ENCODE results near the gene TXNDC16. TPM values are rescaled to one million over a fixed set of nuclear protein-coding genes. Genes with fewer than 3 reads are reported as not detected.
"Not testable (repeated sequence)": the region's sequence is repeated elsewhere in the genome, so short reads cannot be mapped to it uniquely, and the experiment has no call there.

The TXNDC16 gene, protein sequence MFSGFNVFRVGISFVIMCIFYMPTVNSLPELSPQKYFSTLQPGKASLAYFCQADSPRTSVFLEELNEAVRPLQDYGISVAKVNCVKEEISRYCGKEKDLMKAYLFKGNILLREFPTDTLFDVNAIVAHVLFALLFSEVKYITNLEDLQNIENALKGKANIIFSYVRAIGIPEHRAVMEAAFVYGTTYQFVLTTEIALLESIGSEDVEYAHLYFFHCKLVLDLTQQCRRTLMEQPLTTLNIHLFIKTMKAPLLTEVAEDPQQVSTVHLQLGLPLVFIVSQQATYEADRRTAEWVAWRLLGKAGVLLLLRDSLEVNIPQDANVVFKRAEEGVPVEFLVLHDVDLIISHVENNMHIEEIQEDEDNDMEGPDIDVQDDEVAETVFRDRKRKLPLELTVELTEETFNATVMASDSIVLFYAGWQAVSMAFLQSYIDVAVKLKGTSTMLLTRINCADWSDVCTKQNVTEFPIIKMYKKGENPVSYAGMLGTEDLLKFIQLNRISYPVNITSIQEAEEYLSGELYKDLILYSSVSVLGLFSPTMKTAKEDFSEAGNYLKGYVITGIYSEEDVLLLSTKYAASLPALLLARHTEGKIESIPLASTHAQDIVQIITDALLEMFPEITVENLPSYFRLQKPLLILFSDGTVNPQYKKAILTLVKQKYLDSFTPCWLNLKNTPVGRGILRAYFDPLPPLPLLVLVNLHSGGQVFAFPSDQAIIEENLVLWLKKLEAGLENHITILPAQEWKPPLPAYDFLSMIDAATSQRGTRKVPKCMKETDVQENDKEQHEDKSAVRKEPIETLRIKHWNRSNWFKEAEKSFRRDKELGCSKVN
- 7.1 and 12.1 TPM in 2 replicates for total RNA-seq (2014; rRNA removed; shearing (Covaris generic))

DNA sequence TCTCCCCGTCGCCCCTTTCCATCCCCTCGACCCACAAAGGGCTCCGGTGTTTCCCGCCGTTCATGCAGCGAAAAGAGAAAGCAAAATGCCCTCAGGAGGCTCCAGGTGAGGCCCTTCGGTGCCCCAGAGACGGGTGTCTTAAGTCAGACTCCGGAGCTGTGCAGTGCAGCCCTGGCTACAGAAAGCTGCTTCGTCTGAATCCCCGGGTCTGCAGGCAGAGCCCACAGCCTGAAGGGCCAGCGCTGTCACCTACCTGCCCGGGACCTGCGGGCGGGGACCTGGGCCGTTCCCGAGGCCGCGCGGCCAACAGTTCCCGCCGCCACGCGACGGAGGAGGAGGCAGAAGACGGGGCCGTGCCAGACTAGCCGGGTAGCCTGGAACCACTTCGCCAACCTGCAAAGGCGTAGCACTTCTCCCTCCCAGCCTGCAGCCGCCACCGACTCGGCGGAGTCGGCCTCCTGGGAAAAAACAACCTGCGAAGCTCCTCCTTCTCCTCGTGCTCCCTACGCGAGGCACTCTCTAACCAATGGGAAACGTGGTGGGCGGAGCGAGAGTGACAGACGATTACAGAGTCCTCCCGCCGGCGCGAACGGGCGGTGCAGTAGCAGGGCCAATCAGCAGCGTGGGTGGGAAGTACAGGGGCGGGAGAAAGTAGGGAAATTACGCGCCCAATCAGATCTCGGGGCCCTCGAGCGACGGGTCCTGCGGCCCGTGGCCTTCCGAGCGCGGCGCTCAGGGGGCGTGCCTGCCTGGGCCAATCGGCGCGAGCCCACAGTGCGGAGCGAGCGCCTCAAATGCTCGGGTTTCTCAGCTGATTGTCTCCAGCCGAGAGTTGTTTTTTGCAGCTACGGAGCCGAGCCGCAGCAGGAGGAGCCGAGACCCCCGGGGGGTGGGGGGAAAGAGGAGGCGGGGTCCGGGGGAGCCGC, at the start of gene TXNDC16, which contains the start of gene GPR137C:
Gene TXNDC16 (minus strand): TSS at position 443 of the 926 bp plus-strand sequence. CDS start 8,948 bp downstream, outside the sequence.
Gene GPR137C (plus strand): TSS at position 774 of the 926 bp plus-strand sequence. CDS start 312 bp downstream, outside the sequence.
- peak; percentile 100 for DNase-seq (ENCODE audit: low read depth)

- no peak for DNase-seq (ENCODE audit: low read depth)
Measured at GRCh38 chr14:52599974-52600373, 47.7 kb upstream of the TXNDC16 start.

GRCh38 chr14:52598568-52598967, 46.3 kb upstream of the TXNDC16 start:
- DNase-seq (ENCODE audit: low read depth) = no peak

GRCh38 chr14:52596861-52597260, 44.6 kb upstream of the TXNDC16 start:
- peak; percentile 7 for DNase-seq (ENCODE audit: low read depth)

DNA sequence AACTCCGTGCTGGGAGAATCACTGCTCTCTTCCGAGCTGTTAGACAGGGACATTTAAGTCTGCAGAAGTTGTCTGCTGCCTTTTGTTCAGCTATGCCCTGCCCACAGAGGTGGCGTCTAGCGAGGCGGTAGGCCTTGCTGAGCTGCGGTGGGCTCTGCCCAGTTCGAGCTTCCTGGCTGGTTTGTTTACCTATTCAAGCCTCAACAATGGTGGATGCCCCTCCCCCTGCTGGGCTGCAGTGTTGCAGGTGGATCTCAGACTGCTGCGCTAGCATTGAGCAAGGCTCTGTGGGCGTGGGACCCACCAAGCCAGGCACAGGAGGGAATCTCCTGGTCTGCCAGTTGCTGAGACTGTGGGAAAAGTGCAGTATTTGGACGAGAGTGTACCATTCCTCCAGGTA, 44.0 kb upstream of the TXNDC16 start:
- DNase-seq (ENCODE audit: low read depth) = no peak

DNA sequence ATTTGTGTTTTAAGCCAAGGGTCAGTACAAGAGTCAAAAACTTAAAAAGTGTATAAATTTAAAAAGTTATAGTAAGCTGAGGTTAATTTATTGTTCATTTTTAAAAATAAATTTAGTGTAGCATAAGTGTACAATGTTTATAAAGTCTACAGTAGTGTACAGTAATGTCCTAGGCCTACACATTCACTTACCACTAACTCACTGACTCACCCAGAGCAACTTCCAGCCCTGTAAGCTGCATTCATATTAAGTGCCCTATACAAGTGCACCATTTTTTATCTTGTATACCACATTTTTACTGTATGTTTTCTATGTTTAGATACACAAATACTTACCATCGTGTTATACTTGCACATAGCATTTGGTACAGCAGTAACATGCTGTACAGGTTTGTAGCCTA, 38.0 kb upstream of the TXNDC16 start:
- DNase-seq (ENCODE audit: low read depth) = no peak

- no peak for DNase-seq (ENCODE audit: low read depth)
Measured at GRCh38 chr14:52589646-52590045, 37.3 kb upstream of the TXNDC16 start.

DNA sequence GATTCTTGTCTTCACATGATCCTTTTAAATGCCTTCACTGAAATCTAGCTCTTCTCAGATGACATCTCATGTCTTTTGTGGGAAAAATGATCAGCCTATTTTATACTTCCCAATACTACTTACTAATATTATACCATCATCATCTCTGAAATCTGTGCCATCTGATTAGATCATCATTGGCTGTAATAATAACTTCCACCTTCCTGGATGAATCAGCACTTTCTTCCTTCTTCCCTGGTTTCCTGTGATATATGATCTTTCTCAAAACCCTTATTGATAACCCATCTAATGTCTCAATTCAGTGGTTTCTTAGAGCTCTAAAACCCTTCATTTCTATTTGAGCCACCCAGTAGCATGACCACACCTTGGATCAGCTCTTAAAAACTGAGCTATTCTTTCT, 31.2 kb upstream of the TXNDC16 start:
- peak; percentile 3 for DNase-seq (ENCODE audit: low read depth)

DNA sequence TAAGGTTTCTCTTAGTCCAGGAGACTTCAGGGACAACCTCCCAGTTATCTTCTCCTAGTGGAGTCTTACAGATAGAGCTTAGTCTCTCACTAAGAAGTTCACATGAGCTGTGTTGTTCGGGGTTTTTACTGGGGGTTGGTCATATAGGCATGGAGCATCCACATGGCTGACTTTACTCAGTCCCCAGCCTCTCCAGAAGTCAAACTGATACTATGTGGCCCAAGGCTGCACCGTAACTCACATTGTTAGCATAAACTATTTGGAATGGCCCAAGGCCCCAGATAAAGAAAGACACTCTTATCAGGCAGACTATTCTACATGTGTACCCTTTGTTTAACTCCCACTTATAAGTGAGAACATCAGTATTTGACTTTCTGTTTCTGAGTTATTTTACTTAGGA, 23.6 kb upstream of the TXNDC16 start:
- DNase-seq (ENCODE audit: low read depth) = no peak

DNA sequence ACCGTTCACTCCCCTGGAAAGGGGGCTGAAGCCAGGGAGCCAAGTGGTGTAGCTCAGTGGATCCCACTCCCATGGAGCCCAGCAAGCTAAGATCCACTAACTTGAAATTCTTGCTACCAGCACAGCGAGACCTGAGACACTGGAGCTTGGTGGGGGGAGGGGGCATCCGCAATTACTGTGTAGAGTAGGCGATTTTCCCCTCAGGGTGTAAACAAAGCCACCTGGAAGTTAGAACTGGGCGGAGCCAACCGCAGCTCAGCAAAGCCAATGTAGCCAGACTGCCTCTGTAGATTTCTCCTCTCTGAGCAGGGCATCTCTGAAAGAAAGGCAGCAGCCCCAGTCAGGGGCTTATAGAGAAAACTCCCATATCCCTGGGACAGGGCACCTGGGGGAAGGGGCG, 16.1 kb upstream of the TXNDC16 start:
- DNase-seq (ENCODE audit: low read depth) = not testable (repeated sequence)

GRCh38 chr14:52563120-52563519, 10.8 kb upstream of the TXNDC16 start:
- DNase-seq (ENCODE audit: low read depth) = peak; percentile 74

DNA sequence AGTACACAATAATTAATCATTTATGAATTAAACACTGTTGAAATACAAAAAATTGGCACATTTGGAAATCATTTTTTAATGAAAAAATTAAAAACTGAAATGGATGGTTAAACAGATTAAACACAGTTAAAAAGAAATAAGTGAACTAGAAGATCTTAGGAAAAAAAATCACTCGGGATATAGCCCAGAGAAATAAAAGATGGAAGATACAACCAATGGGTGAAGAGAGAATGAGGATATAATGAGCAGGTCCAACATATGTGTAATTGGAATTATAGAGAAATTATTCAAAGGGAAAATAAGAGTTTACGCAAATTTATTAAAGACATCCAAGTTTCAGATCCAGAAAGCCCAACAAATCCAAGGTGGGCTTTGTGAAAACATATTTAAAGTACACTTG, 6.4 kb upstream of the TXNDC16 start:
- DNase-seq (ENCODE audit: low read depth) = no peak

DNA sequence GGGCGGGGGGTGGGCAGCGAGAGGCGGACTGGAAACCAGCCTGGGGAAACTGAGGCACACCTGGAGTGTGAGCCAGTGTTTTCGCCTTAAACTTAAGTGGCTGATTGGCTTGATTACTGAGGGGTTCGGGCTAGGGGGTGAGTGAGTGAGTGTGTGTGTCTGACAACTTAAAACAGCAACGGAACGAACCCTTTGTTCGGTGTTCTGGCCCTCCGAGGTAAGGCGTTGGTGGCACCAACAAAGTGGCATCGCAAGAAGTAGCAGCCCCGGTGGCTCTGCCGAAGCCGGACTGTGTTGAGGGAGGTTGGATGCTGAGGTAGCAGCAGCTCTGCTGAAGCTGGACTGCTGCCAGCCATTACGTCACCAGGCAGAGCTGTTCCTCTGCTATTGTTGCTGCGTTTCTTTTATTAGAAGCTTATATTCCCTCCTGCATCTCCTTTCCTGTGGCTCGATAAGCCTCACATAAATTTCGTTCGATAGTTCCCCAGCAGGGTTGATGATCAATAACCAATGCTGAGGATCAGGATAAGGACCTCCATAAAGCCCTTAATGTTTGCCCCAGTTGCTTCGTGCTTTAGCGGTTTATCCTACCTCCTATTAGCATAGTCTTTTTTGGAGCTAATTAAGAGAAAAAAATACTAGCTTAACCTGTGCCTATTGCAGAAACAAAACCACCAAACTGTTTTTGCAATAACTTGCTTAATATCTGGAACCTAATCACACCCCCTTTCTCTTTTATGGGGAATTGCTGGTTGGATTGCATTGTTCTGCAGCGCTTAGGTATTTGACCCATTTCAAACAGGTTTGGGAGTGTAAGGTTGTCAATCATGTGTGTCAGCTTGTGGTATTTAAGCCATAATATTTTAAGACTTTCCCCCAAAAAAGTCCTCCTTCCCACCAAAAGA, 1.6 kb upstream of the TXNDC16 start:
- peak; percentile 84 for DNase-seq (ENCODE audit: low read depth)

- DNase-seq (ENCODE audit: low read depth) = peak; percentile 45
Measured at GRCh38 chr14:52553002-52553670, 831 bp upstream of the TXNDC16 start.

DNA sequence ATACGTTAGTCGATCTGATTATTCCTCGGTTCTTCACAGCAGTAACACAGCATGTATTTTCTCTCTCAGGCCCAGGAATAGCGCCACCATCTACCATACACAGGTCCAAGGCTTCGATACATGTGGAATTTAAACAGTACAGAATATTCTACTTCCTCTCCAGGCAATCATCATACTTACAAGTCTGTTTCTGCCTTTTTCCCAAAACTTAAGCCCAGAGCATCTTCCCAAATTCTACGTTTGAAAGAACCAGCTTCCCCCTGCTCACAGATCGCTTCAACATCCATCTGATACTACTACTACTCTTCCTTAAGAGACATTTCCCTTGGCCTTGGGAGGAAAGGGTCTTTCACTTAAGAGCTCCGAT, 626 bp downstream of the TXNDC16 start:
- DNase-seq (ENCODE audit: low read depth) = peak; percentile 44

DNA sequence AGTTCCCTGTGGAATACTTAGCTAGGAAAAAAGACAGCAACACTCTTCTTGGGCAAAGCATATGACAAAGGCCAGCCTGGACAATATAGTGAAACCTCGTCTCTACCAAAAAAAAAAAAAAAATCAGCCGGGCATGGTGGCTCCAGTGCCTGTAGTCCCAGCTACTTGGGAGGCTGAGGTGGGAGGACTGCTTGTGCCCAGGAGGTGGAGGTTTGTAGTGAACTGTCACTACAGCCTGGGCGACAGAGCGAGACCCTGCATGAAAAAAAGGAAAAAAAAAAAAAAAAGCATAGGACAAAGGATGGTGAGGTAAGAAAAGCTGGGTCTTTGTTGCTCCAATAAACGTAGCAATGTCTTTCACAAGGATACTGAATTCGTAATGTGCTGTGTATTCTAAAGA, 1.1 kb downstream of the TXNDC16 start:
- DNase-seq (ENCODE audit: low read depth) = no peak

DNA sequence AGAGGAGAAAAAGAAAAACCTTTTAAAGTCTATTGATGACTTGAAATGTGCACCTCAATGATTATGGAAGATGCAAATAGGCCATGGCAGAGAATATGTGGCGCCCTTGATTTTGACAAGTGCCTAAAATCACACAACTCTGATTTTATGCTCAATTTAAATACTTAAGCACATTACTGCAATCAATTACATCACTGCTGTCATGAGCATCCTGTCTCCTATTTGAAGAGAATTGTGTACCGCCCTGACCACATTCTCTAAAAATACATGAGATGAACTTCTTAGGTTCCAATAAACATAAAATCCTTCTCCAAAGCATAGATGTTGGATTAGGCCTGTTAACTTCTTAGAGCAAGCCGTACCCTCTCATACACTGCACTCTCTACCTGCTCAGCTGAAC, 1.6 kb downstream of the TXNDC16 start:
- DNase-seq (ENCODE audit: low read depth) = no peak

GRCh38 chr14:52547526-52547925, 4.8 kb downstream of the TXNDC16 start:
- no peak for DNase-seq (ENCODE audit: low read depth)

DNA sequence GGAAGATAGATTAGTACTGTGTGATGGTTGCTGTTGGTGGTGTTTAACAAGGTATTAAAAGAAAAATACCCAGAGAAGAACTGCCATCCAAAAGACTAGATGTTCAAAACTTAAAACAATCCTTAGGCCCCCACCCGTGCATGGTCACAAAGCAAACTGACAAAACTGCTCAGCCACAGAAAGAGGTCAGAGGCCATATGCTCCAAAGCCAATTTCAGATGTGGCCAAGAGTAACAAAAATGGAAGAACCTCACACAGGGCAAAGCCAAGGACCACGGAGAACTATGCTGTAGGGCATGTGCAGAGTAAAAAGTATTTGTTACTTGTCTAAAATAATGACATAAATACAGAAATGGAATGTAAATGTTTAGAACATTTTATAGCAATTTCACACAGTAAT, 5.3 kb downstream of the TXNDC16 start:
- DNase-seq (ENCODE audit: low read depth) = no peak

GRCh38 chr14:52546318-52546670, 6.0 kb downstream of the TXNDC16 start:
- DNase-seq (ENCODE audit: low read depth) = no peak

All from M059J (cell line).